Ecto neural progenitor cell (in vitro differentiated cells): ENCODE data around the gene NCKIPSD.
"Not testable (repeated sequence)": the region's sequence is repeated elsewhere in the genome, so short reads cannot be mapped to it uniquely, and the experiment has no call there.

Experiments used
- DNase-seq: peaks from one replicate; pipeline ENCODE4 v3.0.0-alpha.2; 2018; ENCODE audit warnings: low spot score

Gene NCKIPSD

DNA sequence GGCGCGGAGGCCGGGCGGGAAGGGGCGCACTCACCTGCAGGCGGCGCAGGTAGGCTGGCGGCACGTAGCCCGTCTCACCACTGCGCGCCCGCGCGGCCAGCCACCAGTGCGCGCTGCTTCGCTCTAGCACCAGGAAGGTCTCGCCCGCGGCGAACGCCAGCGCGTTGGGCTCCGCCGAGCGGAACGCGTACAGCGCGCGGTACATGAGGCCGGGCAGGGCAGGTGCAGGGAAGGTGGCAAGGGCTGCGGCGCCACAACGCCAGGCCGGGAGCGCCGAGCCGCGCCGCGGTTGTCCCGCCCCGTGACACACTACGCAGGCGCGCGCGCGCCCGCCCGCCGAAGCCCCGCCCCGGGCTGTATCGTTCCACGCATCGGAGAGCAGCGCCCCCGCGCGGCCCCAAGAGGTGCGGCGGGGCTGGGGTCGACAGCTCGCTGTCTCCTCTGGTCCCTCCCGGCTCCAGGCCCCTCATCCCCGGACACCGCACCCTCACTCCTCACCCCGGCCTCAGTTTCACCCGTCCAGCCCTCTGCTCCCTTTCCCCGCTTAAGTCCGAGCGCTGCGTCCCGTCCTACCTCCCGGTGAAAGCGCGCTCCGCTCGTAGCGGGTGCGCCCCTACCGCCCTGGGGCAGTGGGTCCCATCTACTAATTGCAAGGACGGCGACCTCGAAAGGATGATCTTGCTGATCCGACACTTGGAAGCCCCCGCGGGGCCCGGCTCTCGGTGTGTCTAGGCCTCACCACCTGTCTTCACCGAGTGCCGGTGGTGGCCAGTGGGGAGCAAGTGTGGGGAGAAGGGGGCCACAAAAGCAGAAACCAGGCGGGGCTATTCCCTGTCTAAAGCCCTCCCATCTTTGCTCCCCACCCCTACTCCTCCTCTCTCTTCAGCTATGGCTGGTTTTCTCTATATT, at the start of gene NCKIPSD:
TSS of gene NCKIPSD (minus strand) at position 313 of the 909 bp plus-strand sequence. CDS start at position 205, 108 bp downstream.
- DNase-seq, result peak; percentile 95

DNA sequence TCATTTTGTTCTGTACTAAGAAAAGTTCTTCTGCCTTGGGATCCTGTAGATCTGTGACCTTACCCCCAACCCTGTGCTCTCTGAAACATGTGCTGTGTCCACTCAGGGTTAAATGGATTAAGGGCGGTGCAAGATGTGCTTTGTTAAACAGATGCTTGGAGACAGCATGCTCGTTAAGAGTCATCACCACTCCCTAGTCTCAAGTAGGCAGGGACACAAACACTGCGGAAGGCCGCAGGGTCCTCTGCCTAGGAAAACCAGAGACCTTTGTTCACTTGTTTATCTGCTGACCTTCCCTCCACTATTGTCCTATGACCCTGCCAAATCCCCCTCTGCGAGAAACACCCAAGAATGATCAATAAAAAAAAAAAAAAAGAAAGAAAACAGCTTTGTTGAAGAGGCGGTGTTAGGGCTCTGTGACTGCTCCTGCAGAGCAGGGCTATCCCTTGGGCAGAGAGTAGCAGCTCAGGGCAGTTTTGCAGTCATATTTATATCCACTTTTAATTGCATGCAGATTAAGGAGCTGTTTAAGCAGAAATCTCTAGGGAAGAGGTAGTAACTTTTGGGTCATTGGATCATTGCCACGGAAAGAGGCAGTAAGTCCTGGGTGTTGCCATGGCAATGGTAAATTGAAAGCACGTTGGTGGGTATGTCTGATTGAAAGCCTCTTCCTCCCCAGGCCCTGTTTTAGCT, 49.5 kb upstream of the NCKIPSD start:
- not testable (repeated sequence) for DNase-seq

DNA sequence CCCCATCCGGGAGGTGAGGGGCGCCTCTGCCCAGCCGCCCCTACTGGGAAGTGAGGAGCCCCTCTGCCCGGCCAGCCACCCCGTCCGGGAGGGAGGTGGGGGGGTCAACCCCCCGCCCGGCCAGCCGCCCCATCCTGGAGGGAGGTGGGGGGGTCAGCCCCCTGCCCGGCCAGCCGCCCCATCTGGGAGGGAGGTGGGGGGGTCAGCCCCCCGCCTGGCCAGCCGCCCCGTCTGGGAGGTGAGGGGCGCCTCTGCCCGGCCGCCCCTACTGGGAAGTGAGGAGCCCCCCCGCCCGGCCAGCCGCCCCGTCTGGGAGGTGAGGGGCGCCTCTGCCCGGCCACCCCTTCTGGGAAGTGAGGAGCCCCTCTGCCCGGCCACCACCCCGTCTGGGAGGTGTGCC, 48.8 kb upstream of the NCKIPSD start:
- DNase-seq, result not testable (repeated sequence)

DNA sequence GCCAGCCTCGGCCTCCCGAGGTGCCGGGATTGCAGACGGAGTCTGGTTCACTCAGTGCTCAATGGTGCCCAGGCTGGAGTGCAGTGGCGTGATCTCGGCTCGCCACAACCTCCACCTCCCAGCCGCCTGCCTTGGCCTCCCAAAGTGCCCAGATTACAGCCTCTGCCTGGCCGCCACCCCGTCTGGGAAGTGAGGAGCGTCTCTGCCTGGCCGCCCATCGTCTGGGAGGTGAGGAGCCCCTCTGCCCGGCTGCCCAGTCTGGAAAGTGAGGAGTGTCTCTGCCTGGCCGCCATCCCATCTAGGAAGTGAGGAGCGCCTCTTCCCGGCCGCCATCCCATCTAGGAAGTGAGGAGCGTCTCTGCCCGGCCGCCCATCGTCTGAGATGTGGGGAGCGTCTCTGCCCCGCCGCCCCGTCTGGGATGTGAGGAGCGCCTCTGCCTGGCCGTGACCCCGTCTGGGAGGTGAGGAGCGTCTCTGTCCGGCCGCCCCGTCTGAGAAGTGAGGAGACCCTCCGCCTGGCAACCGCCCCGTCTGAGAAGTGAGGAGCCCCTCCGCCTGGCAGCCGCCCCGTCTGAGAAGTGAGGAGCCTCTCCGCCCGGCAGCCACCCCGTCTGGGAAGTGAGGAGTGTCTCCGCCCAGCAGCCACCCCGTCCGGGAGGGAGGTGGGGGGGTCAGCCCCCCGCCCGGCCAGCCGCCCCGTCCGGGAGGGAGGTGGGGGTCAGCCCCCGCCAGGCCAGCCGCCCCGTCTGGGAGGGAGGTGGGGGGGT, 48.2 kb upstream of the NCKIPSD start:
- not testable (repeated sequence) for DNase-seq

DNA sequence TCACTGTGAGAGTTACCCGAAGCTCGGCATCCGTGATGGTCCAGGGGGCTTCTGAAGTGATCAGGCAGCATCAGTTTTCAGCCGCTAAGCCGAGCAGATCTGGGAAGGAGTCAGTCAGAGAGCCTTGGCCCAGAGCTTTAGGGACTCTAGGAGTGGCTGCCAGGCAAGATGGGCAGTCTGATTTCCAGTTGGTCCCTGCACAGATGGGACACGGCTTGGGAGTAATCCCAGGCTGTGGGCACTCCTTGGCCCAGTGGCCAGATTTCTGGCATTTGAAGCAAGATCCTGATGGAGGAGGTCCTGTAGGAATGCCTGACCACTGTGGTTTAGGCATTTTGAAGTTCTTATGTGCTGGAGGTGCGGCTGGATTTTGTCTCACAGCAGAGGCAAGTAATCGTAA, 41.8 kb upstream of the NCKIPSD start:
- no peak for DNase-seq

DNA sequence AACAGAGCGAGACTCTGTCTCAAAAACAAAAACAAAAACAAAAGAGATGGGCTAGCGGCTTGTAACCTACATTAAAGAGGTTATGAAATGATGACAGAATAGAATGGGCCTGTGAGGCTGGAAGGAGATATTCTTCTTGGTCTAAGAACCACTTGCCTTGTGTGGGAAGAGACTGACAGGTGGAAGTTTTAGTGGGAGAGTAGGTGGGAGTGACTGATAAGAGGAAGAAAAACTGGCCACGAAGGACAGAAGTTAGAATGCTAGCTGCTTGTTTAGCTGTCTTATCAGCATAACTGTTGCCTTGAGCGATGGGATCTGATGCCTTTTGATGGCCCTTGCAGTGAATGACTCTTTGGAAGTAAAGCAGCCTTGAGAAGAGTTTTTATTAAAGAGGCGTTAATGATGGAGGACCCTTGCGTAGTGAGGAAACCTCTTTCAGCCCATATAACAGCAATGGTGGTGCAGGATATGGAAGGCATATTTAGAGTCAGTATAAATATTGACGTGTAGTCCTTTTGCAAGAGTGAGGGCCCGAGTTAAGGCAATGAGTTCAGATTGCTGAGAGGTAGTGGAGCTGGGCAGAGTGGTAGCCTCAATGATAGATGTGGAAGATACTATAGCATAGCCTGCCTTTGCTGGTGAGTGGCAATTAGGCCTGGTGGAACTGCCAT, 39.6 kb upstream of the NCKIPSD start:
- not testable (repeated sequence) for DNase-seq

DNA sequence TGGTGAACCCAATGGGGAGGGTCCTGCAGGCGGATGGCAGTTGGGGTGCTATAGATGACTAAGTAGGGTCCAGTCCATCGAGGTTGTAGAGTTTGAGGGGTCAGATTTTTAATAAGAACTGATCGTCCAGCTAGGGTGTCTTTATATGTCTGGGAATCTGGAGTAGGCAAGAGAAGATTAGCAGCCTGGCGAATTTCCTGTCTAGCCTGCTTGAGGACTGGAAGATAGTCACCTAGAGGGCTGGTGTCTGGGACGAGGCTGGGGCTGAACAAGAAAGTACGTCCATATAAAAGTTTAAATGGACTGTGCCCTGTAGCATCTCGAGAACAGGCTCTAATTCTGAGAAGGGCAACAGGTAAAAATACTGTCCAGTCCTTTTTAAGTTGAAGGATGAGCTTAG, 38.0 kb upstream of the NCKIPSD start:
- no peak for DNase-seq

DNA sequence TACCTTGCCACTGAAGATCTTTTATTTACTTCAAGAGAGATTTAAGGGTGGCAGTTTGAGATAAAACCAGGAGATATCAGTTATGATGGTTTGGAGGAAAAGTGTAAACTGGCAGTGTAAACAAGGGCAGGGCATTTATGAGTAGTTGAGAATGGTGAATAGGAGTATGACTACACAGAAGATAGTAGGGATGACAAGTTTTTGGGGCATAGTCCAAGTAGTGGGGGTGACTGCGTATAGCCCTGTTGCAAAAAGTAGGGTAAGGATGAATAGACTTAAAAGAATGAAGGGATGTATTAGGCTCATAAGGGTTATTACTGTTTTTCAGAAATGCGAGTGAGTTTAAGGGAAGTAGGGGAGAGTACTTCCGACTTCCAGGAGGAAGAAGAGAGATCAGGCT, 37.6 kb upstream of the NCKIPSD start:
- DNase-seq, result not testable (repeated sequence)

DNA sequence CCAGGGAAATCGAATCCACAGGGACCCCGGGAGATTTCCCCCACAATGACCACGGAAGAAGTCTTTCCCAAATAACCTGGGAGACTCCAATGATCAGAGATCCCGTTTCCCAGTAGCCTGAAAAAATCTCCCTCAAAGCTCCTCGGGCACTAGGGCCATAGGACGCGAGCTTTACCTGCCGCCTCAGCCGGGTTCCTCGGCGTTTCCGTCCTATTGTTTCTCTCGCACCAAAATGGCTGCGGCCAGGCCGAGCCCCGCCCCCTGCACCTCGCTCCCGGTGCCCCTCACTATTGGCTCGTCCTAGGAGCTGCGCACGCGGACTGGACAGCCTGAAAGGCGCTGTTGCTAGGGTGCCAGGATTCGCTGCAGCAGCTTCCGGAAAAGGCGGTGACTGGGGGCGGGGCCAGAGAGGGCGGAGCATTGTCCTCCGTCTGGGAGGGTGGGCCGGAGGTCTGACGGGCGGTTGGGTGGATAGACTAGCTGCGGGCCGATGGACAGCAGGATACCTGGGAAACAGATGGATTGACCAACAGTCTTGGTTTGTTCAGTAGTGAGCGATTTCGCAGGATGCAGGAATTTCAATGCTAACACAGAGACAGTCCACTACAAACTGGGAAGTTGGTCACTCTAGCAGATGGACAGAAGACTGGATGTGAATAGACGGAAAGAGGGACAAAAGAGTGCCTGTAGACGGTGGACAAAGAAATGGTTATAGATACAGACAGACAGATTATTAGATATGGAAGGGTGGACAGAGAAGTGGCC, 31.4 kb upstream of the NCKIPSD start, which contains the start of gene IP6K2:
TSS of gene IP6K2 (minus strand) at position 240 of the 765 bp plus-strand sequence. CDS start 21,930 bp downstream, outside the sequence.
- DNase-seq, result peak; percentile 99

DNA sequence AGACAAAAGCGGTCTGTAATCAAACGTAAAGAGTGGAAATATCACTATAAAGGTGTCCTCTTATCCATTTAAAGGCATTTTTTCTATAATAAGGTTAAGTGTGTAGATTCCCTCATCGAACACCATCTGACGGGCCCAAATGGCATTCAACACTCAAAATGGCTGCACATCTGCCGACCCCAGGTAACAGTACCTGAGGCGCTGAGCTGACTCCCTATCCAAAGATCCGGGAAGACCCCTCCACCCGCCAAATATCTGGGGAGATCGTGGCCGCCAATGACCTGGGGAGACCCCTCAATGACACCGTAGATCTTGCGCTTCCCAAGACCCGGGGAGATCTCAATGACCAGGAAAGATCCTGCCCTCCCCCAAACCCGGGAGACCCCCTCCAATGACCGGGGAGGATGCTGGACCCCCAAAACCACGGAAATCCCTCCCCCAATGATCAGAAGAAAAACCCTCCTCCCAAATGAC, 30.8 kb upstream of the NCKIPSD start:
- DNase-seq, result no peak

DNA sequence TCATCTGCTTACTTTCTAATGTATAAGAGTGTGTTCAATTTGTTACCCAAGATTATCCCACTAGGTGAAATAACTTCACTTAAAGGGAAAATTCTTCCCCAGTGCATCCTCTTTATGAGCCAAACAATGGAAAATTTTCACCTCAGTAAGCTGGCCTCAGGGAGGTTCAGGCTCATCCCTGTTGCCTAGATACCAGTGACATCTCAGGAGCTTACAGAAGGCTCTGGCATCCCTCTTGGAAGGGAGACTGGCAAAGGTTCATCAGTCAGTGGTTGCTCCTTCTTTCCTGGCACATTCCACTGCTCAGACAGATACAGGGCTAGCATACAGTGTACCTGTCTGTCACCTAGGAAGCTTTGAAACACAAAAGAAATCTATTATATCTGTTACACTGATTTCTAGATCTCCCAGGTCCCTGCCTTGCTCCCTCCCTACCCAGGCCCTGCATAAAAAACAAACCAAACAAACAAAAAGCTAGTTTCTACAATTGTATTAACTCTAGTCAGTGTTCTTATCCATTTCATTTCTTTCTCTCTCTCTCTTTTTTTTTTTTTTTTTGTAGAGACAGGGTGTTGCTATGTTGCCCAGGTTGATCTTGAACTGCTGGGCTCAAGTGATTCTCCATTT, 29.6 kb upstream of the NCKIPSD start:
- no peak for DNase-seq

DNA sequence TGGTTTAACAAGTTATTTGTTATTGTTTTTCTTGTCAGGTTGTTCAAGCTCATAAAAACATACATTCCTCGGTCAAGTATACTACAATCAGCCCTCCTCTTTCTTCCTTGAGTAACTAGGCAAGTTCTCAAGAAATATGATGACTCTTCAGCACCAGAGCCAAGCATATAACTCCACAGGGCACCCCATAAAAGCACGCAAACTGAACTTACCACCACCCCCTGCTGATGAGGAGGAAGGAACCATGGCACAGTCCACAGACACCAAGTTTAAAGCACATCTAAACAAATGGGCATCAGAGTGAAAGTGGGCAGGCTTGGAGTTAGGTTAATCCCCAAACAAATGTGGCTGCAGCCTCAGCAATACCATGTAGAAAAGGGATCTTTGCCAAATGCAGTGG, 26.0 kb upstream of the NCKIPSD start:
- no peak for DNase-seq

DNA sequence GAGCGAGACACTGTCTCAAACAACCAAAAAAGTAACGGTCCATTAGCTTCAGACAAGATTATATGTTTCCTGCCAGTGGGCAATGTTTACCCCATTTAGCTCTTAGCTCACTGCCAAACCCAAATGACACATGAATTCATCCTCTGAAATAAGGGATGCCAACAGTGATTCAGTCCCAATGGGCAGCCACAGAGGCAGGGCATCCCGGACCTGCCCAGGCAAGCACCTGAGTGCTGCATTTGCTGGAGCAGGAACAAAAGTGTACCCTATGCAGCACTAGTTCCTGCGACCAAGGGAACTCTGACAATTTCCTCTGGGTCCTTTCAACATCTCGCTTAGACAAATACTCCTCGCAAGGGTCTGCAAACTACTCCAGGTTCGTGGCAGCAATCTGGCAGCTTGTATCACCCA, 23.3 kb upstream of the NCKIPSD start:
- no peak for DNase-seq

DNA sequence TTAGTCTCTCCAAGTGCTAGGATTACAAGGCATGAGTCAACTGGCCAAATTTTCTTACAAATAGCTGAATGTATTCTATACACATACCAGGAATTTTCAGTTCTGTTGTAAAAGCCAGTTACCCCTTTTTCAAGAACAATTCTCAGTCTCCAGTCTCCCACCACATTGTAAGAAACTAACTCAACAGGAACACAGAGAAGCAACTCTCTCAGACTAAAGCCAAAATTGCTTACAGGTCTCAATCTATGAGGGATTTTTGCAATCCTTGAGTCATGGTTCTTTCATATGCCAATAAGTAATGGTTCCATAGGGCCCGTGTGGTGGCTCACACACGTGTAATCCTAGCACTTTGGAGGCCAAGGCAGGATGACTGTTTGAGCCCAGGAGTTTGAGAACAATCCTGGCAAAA, 22.8 kb upstream of the NCKIPSD start:
- no peak for DNase-seq

DNA sequence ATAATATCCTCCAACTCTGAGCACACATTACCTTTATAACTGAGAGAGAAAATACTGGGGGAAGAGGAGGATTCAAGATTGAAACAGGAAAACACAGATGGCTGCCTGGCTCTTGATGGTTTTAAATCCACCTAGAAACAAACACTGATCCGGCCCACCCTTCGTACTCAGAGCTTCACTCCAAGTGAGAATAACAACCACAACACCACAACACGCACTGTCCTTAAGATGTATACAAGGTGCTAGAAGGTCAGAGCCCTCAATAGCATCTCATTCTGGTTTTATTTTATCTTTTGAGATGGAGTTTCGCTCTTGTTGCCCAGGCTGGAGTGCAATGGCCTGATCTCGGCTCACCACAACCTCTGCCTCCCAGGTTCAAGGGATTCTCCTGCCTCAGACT, 21.4 kb upstream of the NCKIPSD start:
- DNase-seq, result no peak

DNA sequence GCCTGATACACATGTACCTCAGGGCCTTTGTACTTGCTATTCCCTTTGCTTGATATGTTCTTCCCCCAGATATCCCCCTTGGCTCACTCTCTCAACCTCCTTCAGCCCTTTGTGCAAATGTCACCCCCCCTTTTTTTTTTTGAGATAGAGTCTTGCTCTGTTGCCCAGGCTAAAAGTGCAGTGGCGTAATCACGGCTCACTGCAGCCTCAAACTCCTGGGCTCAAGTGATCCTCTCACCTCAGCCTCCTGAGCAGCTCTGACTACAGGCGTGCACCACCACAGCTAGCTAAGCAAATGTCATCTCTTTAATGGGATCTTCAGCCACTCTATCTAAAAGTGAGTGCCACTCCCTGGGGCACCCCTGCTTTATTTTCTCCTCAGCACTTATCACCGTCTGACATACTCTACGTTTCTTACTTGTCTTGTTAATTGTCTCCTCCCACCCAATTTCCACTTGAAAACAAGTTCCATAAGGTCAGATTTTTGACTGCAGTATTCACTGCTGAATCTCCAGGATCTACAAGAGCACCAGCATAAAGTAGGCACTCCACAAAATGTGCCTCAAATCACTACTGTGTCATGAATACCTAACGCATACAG, 16.7 kb upstream of the NCKIPSD start:
- no peak for DNase-seq

DNA sequence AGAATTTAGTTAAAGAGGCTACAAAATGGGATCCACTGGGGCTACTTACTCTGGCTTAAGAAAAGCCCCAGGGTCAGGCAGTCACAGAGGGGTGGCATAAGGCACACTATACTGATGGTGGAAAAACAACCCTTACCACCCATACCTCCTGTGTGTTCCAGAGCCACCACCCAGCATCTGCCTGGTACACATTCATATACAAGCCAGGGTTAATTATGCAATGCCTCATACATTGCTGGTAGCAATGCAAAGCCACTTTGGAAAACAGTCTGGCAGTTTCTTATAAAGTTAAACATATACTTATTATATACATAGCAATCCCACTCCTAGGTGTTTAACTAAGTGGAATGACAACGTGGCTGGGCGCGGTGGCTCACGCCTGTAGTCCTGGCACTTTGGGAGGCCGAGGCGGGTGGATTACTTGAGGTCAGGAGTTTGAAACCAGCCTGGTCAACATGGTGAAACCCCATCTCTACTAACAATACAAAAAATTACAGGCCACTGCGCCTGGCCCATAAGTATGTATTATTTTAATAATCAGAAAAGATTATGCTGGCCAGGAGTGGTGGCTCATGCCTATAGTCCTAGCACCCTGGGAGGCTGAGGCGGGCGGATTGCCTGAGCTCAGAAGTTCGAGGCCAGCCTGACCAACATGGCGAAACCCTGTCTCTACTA, 15.2 kb upstream of the NCKIPSD start:
- DNase-seq, result no peak

DNA sequence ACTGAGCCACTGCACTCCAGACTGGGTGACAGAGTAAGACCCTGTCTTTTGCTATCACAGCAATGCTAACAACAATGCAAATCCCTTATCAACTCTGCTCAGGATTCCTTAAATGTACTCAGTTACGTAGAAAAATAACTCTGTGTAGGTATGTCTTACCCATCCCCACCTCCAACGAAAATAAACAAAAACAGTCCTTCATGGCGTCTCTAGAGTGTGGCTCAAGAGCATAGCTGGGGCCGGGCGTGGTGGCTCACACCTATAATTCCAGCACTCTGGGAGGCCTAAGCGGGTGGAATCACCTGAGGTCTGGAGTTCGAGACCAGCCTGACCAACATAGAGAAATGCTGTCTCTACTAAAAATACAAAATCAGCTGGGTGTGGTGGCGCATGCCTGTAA, 13.2 kb upstream of the NCKIPSD start:
- DNase-seq, result no peak

DNA sequence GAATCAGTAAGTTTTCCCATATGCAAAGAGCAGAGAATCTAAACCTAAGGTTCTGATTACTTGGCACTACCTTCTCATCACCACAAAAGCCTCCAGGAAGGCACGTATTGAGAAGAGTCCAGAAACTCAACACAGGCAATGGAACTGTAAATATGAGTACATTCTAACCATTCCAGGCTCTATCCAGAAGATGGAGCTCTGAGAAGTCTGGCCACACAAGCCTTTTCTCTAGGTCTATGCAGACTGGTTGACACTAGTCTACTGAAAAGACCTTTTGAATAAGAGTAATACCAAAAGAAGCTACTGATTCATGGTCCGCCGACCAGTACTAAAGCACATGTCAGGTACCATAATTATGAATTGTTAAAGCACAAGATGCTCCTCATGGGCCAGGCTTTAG, 12.2 kb upstream of the NCKIPSD start:
- no peak for DNase-seq
